ENCODE data around the gene C8G. TPM values are rescaled to one million over a fixed set of nuclear protein-coding genes. Genes with fewer than 3 reads are reported as not detected.
A peak's percentile ranks its signal among the peaks of the same experiment; 100 is the strongest.

Gene C8G
- total and polyA plus RNA-seq, 2 of the 4 experiments (the other 2 are of a cell fraction) = 0.80 TPM; not detected in 1

DNA sequence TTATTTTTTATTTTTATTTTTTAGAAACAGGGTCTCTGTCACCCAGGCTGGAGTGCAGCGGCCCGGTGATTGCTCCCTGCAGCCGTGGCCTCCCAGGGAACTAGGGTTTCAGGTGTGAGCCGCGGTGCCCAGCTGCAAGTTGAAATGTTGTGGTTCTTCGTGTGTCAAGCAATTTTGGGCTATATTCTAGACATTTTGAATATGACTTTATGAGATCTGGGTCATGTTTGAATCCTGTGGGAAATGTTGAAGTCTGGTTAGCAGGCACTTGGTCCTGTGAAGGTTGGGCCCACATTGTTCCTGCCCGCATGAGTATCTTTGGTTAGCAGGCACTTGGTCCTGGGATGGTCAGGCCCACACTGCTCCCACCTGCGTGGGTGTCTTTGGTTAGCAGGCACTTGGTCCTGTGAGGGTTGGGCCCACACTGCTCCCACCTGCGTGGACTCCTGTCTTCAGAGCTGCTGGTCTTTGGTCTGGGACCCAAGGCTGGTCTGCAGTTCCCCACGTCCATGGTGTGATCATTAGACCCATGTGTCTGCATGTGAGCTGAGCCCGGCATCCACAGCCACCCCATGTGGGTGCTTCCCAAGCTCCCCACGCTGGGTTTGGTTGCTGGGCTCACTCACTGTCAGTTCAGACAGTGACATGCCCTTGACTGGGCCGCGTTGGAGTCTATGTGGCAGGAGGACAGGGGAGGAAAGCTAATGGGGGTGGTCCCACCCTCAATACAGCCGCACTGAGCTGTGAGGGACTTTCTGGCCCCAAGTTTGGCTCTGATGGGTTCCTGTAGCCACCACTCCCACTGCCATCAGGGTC lies 7.6 kb upstream of the C8G start:
- Histone ChIP-seq H2BK20ac (ENCODE audit: low read depth, low read length) (no peak overlapping the region), H3K9me3 (ENCODE audit: control insufficient read depth, insufficient read depth, low read length) (no peaks in the 10 kb centered on the region), H2AK9ac (replicated peaks; ENCODE audit: low read depth, low read length, poor library complexity) (peak overlapping the region; percentile 55), H2BK5ac (ENCODE audit: low read depth, low read length, poor library complexity, severe bottlenecking) (no peak overlapping the region), H3K23ac (ENCODE audit: low read depth, low read length) (no peak overlapping the region), H4K5ac (ENCODE audit: low read depth, low read length) (no peak overlapping the region), H3K4me2 (ENCODE audit: low read depth, low read length) (no peak overlapping the region), H3K4me1 (ENCODE audit: control insufficient read depth, insufficient read depth, low read length) (no peaks in the 10 kb centered on the region), H3K9ac (ENCODE audit: low read depth, low read length) (no peak overlapping the region), H3K14ac (replicated peaks; ENCODE audit: low read depth, low read length) (no peak overlapping the region), H2BK15ac (ENCODE audit: low read depth, low read length) (no peak overlapping the region), H3K36me3 (ENCODE audit: control insufficient read depth, insufficient read depth, low read length) (peaks cover 42% of the 10 kb centered on the region), H2BK120ac (ENCODE audit: low read depth, low read length) (no peak overlapping the region), H3K27ac (ENCODE audit: insufficient read depth, low read length) (no peak overlapping the region), H4K8ac (ENCODE audit: low read depth in 2 of 2, low read length in 2 of 2) (no peak overlapping the region), H2AFZ (replicated peaks; ENCODE audit: low read length, poor library complexity) (no peak overlapping the region), H3K27me3 (ENCODE audit: control insufficient read depth, insufficient read depth, low read length) (no peaks in the 10 kb centered on the region), H4K20me1 (ENCODE audit: insufficient read depth, low read length) (peaks cover 8% of the 10 kb centered on the region), H3K18ac (ENCODE audit: low read depth, low read length) (no peak overlapping the region), H2AK5ac (ENCODE audit: low read depth, low read length) (no peak overlapping the region), H3K79me1 (ENCODE audit: low read depth in 1 of 2, low read length in 2 of 2) (peaks cover 13 to 38% of the 10 kb centered on the region in 2 experiments; a peak in 3 of 4 replicates), H4K91ac (ENCODE audit: insufficient read depth, low read depth, low read length) (no peak overlapping the region), H3K56ac (ENCODE audit: extremely low read depth, insufficient read depth, low read length) (no peak overlapping the region), H3K9me1 (ENCODE audit: insufficient read depth, low read length) (peaks cover 4% of the 10 kb centered on the region; the same call in 1 of the 2 replicates), H3K4ac (ENCODE audit: low read depth, low read length) (no peak overlapping the region), H3K4me3 (ENCODE audit: insufficient read depth, low read depth, low read length) (no peak overlapping the region)
- ChIA-PET CTCF (interaction anchor here (0.7 to 1.4 kb wide), 2 partner anchors 10 to 11 kb away, joined by 3 to 5 read pairs; no protein-coding TSS in a partner anchor), POLR2A (ENCODE audit: unreplicated experiment) (no interaction called here)
- ATAC-seq (ENCODE audit: low read depth) (no peak), DNase-seq (no peak)
- no TSS peak for BruUV-seq (replicated peaks)
- TF ChIP-seq CEBPB (IDR thresholded peaks at IDR 0.05; ENCODE audit: low read depth, low read length) (no peak), POLR2A (IDR thresholded peaks at IDR 0.05; ENCODE audit: low read depth, low read length) (no peak), MAFK (IDR thresholded peaks at IDR 0.05; ENCODE audit: low read depth, low read length) (no peak), MAZ (IDR thresholded peaks at IDR 0.05; ENCODE audit: borderline replicate concordance, low read depth, low read length) (no peak)
- TF ChIP-seq, protein P1, sequence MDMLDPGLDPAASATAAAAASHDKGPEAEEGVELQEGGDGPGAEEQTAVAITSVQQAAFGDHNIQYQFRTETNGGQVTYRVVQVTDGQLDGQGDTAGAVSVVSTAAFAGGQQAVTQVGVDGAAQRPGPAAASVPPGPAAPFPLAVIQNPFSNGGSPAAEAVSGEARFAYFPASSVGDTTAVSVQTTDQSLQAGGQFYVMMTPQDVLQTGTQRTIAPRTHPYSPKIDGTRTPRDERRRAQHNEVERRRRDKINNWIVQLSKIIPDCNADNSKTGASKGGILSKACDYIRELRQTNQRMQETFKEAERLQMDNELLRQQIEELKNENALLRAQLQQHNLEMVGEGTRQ (IDR thresholded peaks at IDR 0.05; ENCODE audit: low read depth, low read length) = no peak
- in situ Hi-C loops (cut with MboI; ENCODE audit: low sequenced_read_pairs) = no loop called here
- dilution Hi-C loops (cut with HindIII; ENCODE audit: low sequenced_read_pairs, unreplicated experiment) = no loop called here
- 87% methylated on average over 3 of the region's 15 CpGs; no CpG with 5 or more reads in 1 of the 2 experiments for WGBS, 2 experiments (ENCODE audit: extremely low coverage in 2 of 2, insufficient read length in 1 of 2)
- intact Hi-C loops (cut with micrococcal nuclease) = no loop called here

Data from IMR-90 (cell line).